Muscle layer of colon (tissue), 2 donors: ENCODE data around the gene VPS39.

Experiments
- H3K27ac ChIP-seq: one replicate; pipeline ENCODE4 v1.7.0; 2013; ENCODE audit warnings: low read depth, mild to moderate bottlenecking, low read length, moderate library complexity
- H3K27me3 ChIP-seq, 2 donors: one replicate each; pipeline ENCODE4 v1.7.0; 2013; ENCODE audit warnings: low read length in 2 of 2, mild to moderate bottlenecking in 2 of 2; ENCODE audit not compliant: insufficient read depth in 2 of 2, control insufficient read depth in 1 of 2
- H3K36me3 ChIP-seq: one replicate; pipeline ENCODE4 v1.7.0; 2013; ENCODE audit warnings: mild to moderate bottlenecking, low read length; ENCODE audit not compliant: insufficient read depth
- H3K4me1 ChIP-seq: one replicate; pipeline ENCODE4 v1.7.0; 2013; ENCODE audit warnings: mild to moderate bottlenecking, low read length; ENCODE audit not compliant: insufficient read depth
- H3K4me3 ChIP-seq, 2 donors: one replicate each; pipeline ENCODE4 v1.7.0; 2013; ENCODE audit warnings: low read length in 2 of 2, low read depth in 1 of 2, mild to moderate bottlenecking in 1 of 2, moderate library complexity in 1 of 2
- H3K9ac ChIP-seq: one replicate; pipeline ENCODE4 v1.7.0; 2013; ENCODE audit warnings: low read length
- H3K9me3 ChIP-seq: one replicate; pipeline ENCODE4 v1.7.0; 2013; ENCODE audit warnings: mild to moderate bottlenecking, low read length
- donor health status: abdominal sarcoma.
- donor health status: Adenocarcinoma of cecum.

Gene VPS39

DNA sequence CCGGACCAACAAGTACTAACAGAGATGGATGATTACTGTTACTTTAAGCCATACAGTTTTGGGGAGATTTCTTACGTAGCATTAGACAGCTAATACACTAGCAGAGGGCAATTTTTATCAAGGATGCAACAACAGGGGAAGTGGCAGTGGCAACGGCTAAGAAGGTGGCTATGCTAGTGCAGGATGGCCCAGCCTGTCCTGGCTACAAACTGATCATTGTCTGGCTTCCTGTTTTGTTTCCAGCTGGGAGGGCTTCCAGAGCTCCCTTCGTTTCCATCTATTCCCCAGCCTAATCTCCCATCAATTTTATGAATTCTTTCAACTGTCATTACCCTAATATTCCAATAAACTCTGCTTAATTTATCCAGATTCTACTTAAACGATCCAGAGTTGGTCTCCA lies 35.6 kb downstream of the VPS39 start:
- H3K4me1 ChIP-seq = no peaks in the 10 kb centered on the region
- H3K4me3 ChIP-seq = no peak overlapping the region
- no peaks in the 10 kb centered on the region for H3K27me3 ChIP-seq
- H3K36me3 ChIP-seq = peaks cover 64% of the 10 kb centered on the region
- no peak overlapping the region for H3K9ac ChIP-seq
- H3K27ac ChIP-seq = no peak overlapping the region
- H3K9me3 ChIP-seq = no peaks in the 10 kb centered on the region

DNA sequence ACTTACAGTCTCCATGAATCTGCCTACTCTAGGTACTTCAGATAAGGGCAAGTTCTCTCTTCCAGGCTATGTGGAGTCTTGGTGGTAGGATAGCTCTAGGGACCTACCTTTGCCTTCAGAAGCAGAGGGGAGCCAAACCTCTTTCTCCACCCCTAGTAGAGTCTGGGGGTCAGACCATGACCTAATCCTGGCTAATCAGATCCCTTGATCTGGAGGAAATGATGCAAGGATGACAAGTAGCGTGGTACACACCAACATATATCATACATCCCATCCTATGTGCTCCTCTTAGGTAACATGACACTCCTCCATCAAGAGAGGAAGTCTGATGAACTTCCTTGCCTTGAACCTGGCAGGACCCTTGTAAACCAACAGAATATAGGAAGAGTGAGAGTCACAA lies 36.3 kb downstream of the VPS39 start:
- Histone ChIP-seq H3K4me1 (no peaks in the 10 kb centered on the region), H3K36me3 (peaks cover 71% of the 10 kb centered on the region), H3K27ac (no peak overlapping the region), H3K9ac (no peak overlapping the region), H3K4me3 (no peak overlapping the region), H3K9me3 (no peaks in the 10 kb centered on the region), H3K27me3 (no peaks in the 10 kb centered on the region)

DNA sequence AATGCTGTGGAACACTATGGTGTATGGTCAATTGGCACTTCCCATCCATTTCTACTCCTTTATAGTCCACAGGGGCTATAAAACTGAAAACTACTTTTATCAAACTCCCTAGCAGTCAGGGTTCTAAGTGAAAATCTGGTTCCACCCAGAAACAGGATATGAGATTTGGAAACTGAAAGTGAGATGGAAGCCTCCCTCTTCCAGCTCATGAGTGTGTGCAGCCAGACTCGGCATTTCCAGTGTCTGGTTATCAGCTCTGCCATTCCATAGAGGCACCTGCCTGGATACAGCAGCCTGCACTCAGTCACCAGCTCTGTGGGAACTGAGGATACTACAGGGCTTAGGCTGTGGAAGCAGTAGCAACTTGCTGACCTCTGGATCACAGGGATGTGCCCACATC lies 37.0 kb downstream of the VPS39 start:
- no peak overlapping the region for H3K9ac ChIP-seq
- no peaks in the 10 kb centered on the region for H3K9me3 ChIP-seq
- H3K27me3 ChIP-seq = no peaks in the 10 kb centered on the region
- H3K4me3 ChIP-seq = no peak overlapping the region
- H3K4me1 ChIP-seq = no peaks in the 10 kb centered on the region
- H3K27ac ChIP-seq = no peak overlapping the region
- peaks cover 78% of the 10 kb centered on the region for H3K36me3 ChIP-seq

- Histone ChIP-seq H3K9me3 (no peaks in the 10 kb centered on the region), H3K4me3 (no peak overlapping the region), H3K27ac (no peak overlapping the region), H3K27me3 (no peaks in the 10 kb centered on the region), H3K36me3 (peaks cover 95% of the 10 kb centered on the region), H3K4me1 (no peaks in the 10 kb centered on the region), H3K9ac (no peak overlapping the region)
Observed at GRCh38 chr15:42166225-42166940, 41.7 kb downstream of the VPS39 start.

- Histone ChIP-seq H3K27me3 (no peaks in the 10 kb centered on the region), H3K27ac (no peak overlapping the region), H3K4me3 (no peak overlapping the region), H3K4me1 (no peaks in the 10 kb centered on the region), H3K9me3 (no peaks in the 10 kb centered on the region), H3K9ac (no peak overlapping the region), H3K36me3 (peaks cover 99% of the 10 kb centered on the region)
Observed at GRCh38 chr15:42165106-42165505, 43.0 kb downstream of the VPS39 start.

- Histone ChIP-seq H3K4me1 (no peaks in the 10 kb centered on the region), H3K9me3 (no peaks in the 10 kb centered on the region), H3K9ac (no peak overlapping the region), H3K27me3 (no peaks in the 10 kb centered on the region), H3K4me3 (no peak overlapping the region), H3K27ac (no peak overlapping the region), H3K36me3 (peaks cover 99% of the 10 kb centered on the region)
Observed at GRCh38 chr15:42163947-42164550, 44.1 kb downstream of the VPS39 start.

DNA sequence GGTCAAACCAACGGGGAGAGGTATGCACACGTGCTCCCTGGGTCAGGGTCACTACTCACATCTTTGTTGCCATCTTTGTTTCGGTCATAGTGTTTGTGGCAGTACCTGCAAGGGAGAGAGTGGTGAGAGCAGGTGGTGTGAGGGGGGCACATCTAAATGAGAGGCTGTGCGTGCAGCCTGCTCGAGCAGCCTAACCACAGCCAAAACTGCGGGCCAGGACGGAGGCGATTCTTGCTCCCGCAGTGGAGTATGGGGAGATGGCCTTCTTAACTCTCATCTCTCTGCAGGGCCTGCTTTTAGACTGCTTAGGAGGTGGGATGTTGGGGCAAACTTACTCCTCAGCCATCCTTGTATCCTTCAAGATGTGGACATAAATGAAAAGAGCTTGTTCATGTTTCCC lies 44.8 kb downstream of the VPS39 start:
- H3K4me3 ChIP-seq = no peak overlapping the region
- H3K36me3 ChIP-seq = peaks cover 95% of the 10 kb centered on the region
- H3K4me1 ChIP-seq = no peaks in the 10 kb centered on the region
- H3K9me3 ChIP-seq = no peaks in the 10 kb centered on the region
- H3K27ac ChIP-seq = no peak overlapping the region
- H3K27me3 ChIP-seq = no peaks in the 10 kb centered on the region
- no peak overlapping the region for H3K9ac ChIP-seq

DNA sequence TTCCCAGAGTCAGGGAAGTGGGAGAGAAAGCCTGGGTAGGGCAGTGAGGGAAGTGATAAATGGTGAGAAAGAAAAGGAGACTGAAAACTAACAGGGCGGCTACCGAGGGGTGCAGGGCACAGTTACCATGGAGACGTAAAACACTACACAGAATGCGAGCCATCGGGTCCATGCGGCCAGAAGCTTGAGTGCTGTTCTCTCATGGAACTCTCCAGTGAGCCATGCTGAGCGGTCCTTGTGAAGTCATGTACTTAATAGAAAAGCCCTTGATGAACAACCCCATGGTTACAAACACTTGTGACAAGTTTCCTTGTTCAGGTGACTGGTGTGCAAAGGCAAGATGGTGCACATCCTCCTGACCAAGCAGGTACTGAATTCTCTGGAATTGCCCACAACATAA lies 48.0 kb downstream of the VPS39 start:
- no peaks in the 10 kb centered on the region for H3K4me1 ChIP-seq
- H3K27ac ChIP-seq = no peak overlapping the region
- H3K9ac ChIP-seq = no peak overlapping the region
- H3K27me3 ChIP-seq = no peaks in the 10 kb centered on the region
- H3K4me3 ChIP-seq = no peak overlapping the region
- peaks cover 65% of the 10 kb centered on the region for H3K36me3 ChIP-seq
- H3K9me3 ChIP-seq = no peaks in the 10 kb centered on the region

DNA sequence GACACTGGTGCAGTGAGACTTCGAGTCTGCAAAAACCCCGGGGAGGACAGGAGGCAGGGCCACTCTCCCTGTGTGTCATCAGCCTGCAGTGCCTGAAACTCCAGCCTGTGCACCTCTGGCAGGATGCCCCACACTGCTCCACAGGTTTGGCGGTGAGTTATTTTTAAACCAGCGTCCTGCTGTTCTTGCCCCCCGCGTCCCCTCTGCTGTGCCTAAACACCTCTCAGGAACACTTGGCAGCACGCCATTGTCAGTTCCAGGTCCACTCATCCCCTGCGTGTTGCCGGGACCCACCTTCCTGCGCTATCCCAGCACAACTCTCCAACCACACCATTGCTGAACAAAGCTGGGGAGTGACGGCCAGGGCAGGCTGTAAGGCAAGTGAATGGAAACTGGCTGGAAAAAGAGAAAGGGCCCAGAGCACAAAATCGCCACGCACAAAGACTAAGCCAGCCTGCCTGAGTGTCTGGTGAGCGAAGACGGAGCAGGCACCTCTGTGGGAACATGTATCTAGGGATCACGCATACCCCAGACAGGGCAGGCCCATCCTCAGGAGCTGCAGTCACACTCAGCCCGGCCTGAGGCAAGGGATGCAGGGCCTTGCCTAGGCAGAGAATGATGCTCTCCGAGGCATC lies 48.6 kb downstream of the VPS39 start:
- H3K9ac ChIP-seq = no peak overlapping the region
- peaks cover 58% of the 10 kb centered on the region for H3K36me3 ChIP-seq
- no peaks in the 10 kb centered on the region for H3K9me3 ChIP-seq
- no peaks in the 10 kb centered on the region for H3K4me1 ChIP-seq
- H3K4me3 ChIP-seq = no peak overlapping the region
- no peaks in the 10 kb centered on the region for H3K27me3 ChIP-seq
- H3K27ac ChIP-seq = no peak overlapping the region

DNA sequence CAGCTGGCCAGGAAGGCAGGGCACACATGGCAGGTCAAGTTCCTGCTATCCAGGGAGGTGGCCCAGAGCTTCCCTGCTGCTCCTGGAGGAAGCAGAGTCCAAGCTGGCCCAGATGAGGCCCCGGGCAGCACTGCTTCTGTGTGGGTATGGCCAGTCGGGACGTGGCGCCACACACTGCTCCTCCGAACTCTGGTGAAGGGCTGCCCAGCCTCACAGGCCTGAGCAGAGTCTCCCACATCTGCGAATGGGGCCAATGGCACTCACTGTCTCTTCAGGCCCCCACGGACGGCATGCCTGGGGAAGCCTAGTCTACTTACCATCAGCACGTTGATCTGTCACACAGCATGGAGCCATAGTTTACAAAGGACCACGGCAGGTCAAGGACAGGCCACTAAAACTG lies 49.2 kb downstream of the VPS39 start:
- no peaks in the 10 kb centered on the region for H3K9me3 ChIP-seq
- no peaks in the 10 kb centered on the region for H3K27me3 ChIP-seq
- no peak overlapping the region for H3K9ac ChIP-seq
- H3K27ac ChIP-seq = no peak overlapping the region
- H3K4me3 ChIP-seq = no peak overlapping the region
- peaks cover 53% of the 10 kb centered on the region for H3K36me3 ChIP-seq
- H3K4me1 ChIP-seq = no peaks in the 10 kb centered on the region

DNA sequence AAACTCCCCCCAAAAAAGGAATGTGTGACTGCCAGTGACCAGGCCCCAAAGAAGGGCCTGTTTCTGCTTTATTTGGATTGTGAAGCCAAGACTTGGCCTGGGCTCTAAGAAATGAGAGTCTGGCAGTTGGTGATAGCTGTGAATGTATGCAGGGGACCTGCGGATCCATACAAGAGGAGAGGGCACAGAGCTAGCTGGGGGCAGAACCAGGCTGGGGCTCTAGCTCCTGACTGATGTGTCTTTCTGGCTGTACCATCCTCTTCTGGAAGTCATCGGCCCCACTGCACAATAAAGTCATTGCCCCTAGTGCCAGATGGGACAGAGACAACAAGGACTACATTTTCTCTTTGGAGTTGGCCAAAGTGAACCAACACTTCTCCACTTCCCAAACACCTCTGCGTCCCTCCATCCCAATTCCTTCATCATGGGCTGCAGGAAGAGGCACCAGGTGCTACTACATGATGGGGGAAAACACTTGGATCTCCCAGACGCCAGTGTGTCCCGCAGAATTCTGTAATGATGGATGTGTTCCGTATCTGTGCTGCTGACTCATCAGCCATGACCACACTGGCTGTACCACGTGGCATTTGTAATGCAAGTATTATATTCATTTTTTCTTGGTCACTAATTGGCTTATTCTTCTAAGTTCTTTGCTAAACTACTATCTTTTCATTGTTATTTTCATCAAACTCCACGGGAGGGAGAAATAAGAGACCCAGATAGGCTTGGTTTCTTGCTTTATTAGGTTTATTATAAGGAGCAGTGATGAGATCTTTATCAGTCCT lies 49.9 kb downstream of the VPS39 start:
- no peaks in the 10 kb centered on the region for H3K27me3 ChIP-seq
- no peak overlapping the region for H3K4me3 ChIP-seq
- no peak overlapping the region for H3K9ac ChIP-seq
- no peak overlapping the region for H3K27ac ChIP-seq
- H3K4me1 ChIP-seq = no peaks in the 10 kb centered on the region
- peaks cover 45% of the 10 kb centered on the region for H3K36me3 ChIP-seq
- H3K9me3 ChIP-seq = no peaks in the 10 kb centered on the region
